ENCODE measurements around the gene CSNK1A1. TPM values are rescaled to one million over a fixed set of nuclear protein-coding genes. Genes with fewer than 3 reads are reported as not detected.
"Not testable (repeated sequence)": the region's sequence is repeated elsewhere in the genome, so short reads cannot be mapped to it uniquely, and the experiment has no call there.

Gene CSNK1A1
- total and polyA plus RNA-seq, 2 of the 4 experiments (the other 2 are of a cell fraction) = 140 to 419 TPM

- H3K56ac ChIP-seq (ENCODE audit: extremely low read depth, insufficient read depth, low read length); H2BK120ac ChIP-seq (ENCODE audit: low read depth, low read length); H3K18ac ChIP-seq (ENCODE audit: low read depth, low read length); H4K91ac ChIP-seq (ENCODE audit: insufficient read depth, low read depth, low read length); H2BK20ac ChIP-seq (ENCODE audit: low read depth, low read length); H3K4me2 ChIP-seq (ENCODE audit: low read depth, low read length); H3K14ac ChIP-seq (replicated peaks; ENCODE audit: low read depth, low read length); H3K9me3 ChIP-seq (ENCODE audit: control insufficient read depth, insufficient read depth, low read length); H3K4ac ChIP-seq (ENCODE audit: low read depth, low read length); H3K4me3 ChIP-seq (ENCODE audit: insufficient read depth, low read depth, low read length); H3K9ac ChIP-seq (ENCODE audit: low read depth, low read length); H2AFZ ChIP-seq (replicated peaks; ENCODE audit: low read length, poor library complexity); H3K27ac ChIP-seq (ENCODE audit: insufficient read depth, low read length); H4K5ac ChIP-seq (ENCODE audit: low read depth, low read length); BruUV-seq (replicated peaks); intact Hi-C loops (cut with micrococcal nuclease); H2AK9ac ChIP-seq (replicated peaks; ENCODE audit: low read depth, low read length, poor library complexity); dilution Hi-C loops (cut with HindIII; ENCODE audit: low sequenced_read_pairs, unreplicated experiment); H3K9me1 ChIP-seq (ENCODE audit: insufficient read depth, low read length); H2BK15ac ChIP-seq (ENCODE audit: low read depth, low read length); POLR2A ChIA-PET (ENCODE audit: unreplicated experiment); H3K23ac ChIP-seq (ENCODE audit: low read depth, low read length); ATAC-seq (ENCODE audit: low read depth); H2AK5ac ChIP-seq (ENCODE audit: low read depth, low read length); H3K27me3 ChIP-seq (ENCODE audit: control insufficient read depth, insufficient read depth, low read length); in situ Hi-C loops (cut with MboI; ENCODE audit: low sequenced_read_pairs); DNase-seq; H2BK5ac ChIP-seq (ENCODE audit: low read depth, low read length, poor library complexity, severe bottlenecking); H4K8ac ChIP-seq (ENCODE audit: low read depth in 2 of 2, low read length in 2 of 2): not testable (repeated sequence)
- peaks cover 16 to 46% of the 10 kb centered on the region in 2 experiments for H3K79me1 ChIP-seq (ENCODE audit: low read depth in 1 of 2, low read length in 2 of 2)
- peaks cover 74% of the 10 kb centered on the region for H4K20me1 ChIP-seq (ENCODE audit: insufficient read depth, low read length)
- CTCF ChIA-PET = interaction anchor here (0.6 kb wide), 1 partner anchor 1292 kb away, joined by 3 read pairs; no protein-coding TSS in a partner anchor
- peaks cover 12% of the 10 kb centered on the region for H3K4me1 ChIP-seq (ENCODE audit: control insufficient read depth, insufficient read depth, low read length)
- WGBS, 2 experiments (ENCODE audit: extremely low coverage in 2 of 2, insufficient read length in 1 of 2) = 90% methylated on average over 5 of the region's 11 CpGs; no CpG with 5 or more reads in 1 of the 2 experiments
- peaks cover 38% of the 10 kb centered on the region for H3K36me3 ChIP-seq (ENCODE audit: control insufficient read depth, insufficient read depth, low read length)
Measured at GRCh38 chr5:149513372-149513947, 37.8 kb downstream of the CSNK1A1 start.
